SK-N-SH (cell line): Measurements from ENCODE around the gene CUX1. TPM values are rescaled to one million over a fixed set of nuclear protein-coding genes. Genes with fewer than 3 reads are reported as not detected.
A peak's percentile ranks its signal among the peaks of the same experiment; 100 is the strongest.

Experiments used
- CTCF ChIA-PET: fragments of 300-600, 350-600 bp; formaldehyde crosslinking; extraction: SDS; loops from one replicate; lab custom pipeline; 2021; lab: Yijun Ruan, JAX
- POLR2A ChIA-PET: fragments of 350-600 bp; sonication (Branson Sonifier 250); formaldehyde crosslinking; extraction: SDS; loops from one replicate; lab custom pipeline; 2020; ENCODE audit warnings: antibody characterized with exemption, inconsistent platforms; lab: Yijun Ruan, JAX
- DNase-seq: peaks from one replicate; pipeline ENCODE4 v3.0.0; 2012
- H2AFZ ChIP-seq: fragments of 200-600 bp; sonication (generic); 2 replicates; pipeline ENCODE4 v1.8.1; 2016; ENCODE audit warnings: antibody characterized with exemption, mild to moderate bottlenecking, low read depth
- H3F3A ChIP-seq: fragments of 200-600 bp; sonication (generic); replicated peaks from 2 replicates; pipeline ENCODE3; 2016; ENCODE audit warnings: antibody characterized with exemption, mild to moderate bottlenecking; ENCODE audit not compliant: insufficient read depth
- H3K27ac ChIP-seq, 2 experiments: fragments of 200-500 bp in 1 of 2; fragments of 200-600 bp in 1 of 2; sonication (Bioruptor generic) in 1 of 2; sonication (generic), shearing (Covaris generic) in 1 of 2; 2 replicates each; pipeline versions ENCODE4 v1.5.1 to v1.6.1; 2014 to 2016; ENCODE audit warnings: low read depth in 2 of 2, inconsistent platforms in 1 of 2, low read length in 1 of 2, mild to moderate bottlenecking in 1 of 2, mixed read lengths in 1 of 2
- H3K27me3 ChIP-seq: fragments of 200-600 bp; sonication (generic), shearing (Covaris generic); 2 replicates; pipeline ENCODE4 v1.6.1; 2016; ENCODE audit warnings: mixed run types; ENCODE audit not compliant: insufficient read depth
- H3K36me3 ChIP-seq, 2 experiments: fragments of 200-500 bp in 1 of 2; fragments of 200-600 bp in 1 of 2; sonication (Bioruptor generic) in 1 of 2; sonication (generic) in 1 of 2; replicated peaks in 1 of 2; 2 replicates each; pipeline versions ENCODE3 to v1.5.1; 2014 to 2016; ENCODE audit warnings: low read length in 1 of 2, mild to moderate bottlenecking in 1 of 2; ENCODE audit not compliant: insufficient read depth in 2 of 2, control insufficient read depth in 1 of 2
- H3K4me1 ChIP-seq, 2 experiments: fragments of 200-500 bp in 1 of 2; fragments of 200-600 bp in 1 of 2; sonication (Bioruptor generic) in 1 of 2; sonication (generic), shearing (Covaris generic) in 1 of 2; 2 replicates each; pipeline versions ENCODE4 v1.5.1 to v1.6.1; 2014 to 2016; ENCODE audit warnings: low read depth in 1 of 2, low read length in 1 of 2, mixed run types in 1 of 2; ENCODE audit not compliant: insufficient read depth in 2 of 2, control insufficient read depth in 1 of 2
- H3K4me2 ChIP-seq: fragments of 200-600 bp; sonication (generic), shearing (Covaris generic); 2 replicates; pipeline ENCODE4 v1.6.1; 2017; ENCODE audit warnings: mixed run types
- H3K4me3 ChIP-seq, 2 experiments: fragments of 200-500 bp in 1 of 2; fragments of 200-600 bp in 1 of 2; sonication (Bioruptor generic) in 1 of 2; sonication (generic), shearing (Covaris generic) in 1 of 2; 2 replicates each; pipeline versions ENCODE4 v1.5.1 to v1.8.1; 2014 to 2016; ENCODE audit warnings: low read depth in 2 of 2, inconsistent platforms in 1 of 2, low read length in 1 of 2, mild to moderate bottlenecking in 1 of 2, mixed read lengths in 1 of 2, moderate library complexity in 1 of 2
- H3K79me2 ChIP-seq: fragments of 200-600 bp; sonication (generic); 2 replicates; pipeline ENCODE4 v1.8.1; 2017; ENCODE audit warnings: mild to moderate bottlenecking; ENCODE audit not compliant: insufficient read depth
- H3K9ac ChIP-seq: fragments of 200-600 bp; sonication (generic); 2 replicates; pipeline ENCODE4 v1.6.1; 2017; ENCODE audit warnings: mixed run types
- H3K9me2 ChIP-seq: fragments of 200-600 bp; sonication (generic); 2 replicates; pipeline ENCODE4 v1.6.1; 2017; ENCODE audit warnings: mixed run types
- H3K9me3 ChIP-seq: fragments of 200-600 bp; sonication (generic); 2 replicates; pipeline ENCODE4 v1.6.1; 2017; ENCODE audit warnings: mixed run types, mild to moderate bottlenecking, moderate library complexity
- H4K20me1 ChIP-seq: fragments of 200-600 bp; sonication (generic); 2 replicates; pipeline ENCODE4 v1.6.1; 2017; ENCODE audit warnings: mild to moderate bottlenecking, mixed run types; ENCODE audit not compliant: insufficient read depth
- CHD2 ChIP-seq: fragments of 150-350 bp; IDR thresholded peaks from 2 replicates; pipeline ENCODE4 v1.6.1; 2018; ENCODE audit warnings: low read length; ENCODE audit not compliant: partially characterized antibody
- MXI1 ChIP-seq: IDR thresholded peaks from 2 replicates; pipeline ENCODE4 v1.6.1; 2012; ENCODE audit warnings: mild to moderate bottlenecking, low read depth, low read length, improper control_type of control experiment
- RAD21 ChIP-seq: IDR thresholded peaks from 2 replicates; pipeline ENCODE4 v1.6.1; 2012; ENCODE audit warnings: mild to moderate bottlenecking, low read length
- SMC3 ChIP-seq: IDR thresholded peaks from 2 replicates; pipeline ENCODE4 v1.6.1; 2012; ENCODE audit warnings: low read depth, low read length, improper control_type of control experiment
- WGBS: methylation state at CpG from one replicate; pipeline ENCODE4 v1.1.6; 2017; ENCODE audit warnings: low lambda C conversion rate; 5-methylcytosine and 5-hydroxymethylcytosine counted together
- polyA plus RNA-seq, 3 experiments: library from polyadenylated mRNA; depleted of rRNA; stranded (reverse); fragments of >200 nt; gene quantifications; 2 replicates each; pipeline ENCODE4 v1.2.3, GENCODE V29; 2012
- TF ChIP-seq, protein P1 (sequence below): IDR thresholded peaks from 2 replicates; pipeline ENCODE4 v1.4.0; 2012; ENCODE audit warnings: low read depth, borderline replicate concordance
- TF ChIP-seq, protein P2 (sequence below): fragments of 200-600 bp; sonication (generic); IDR thresholded peaks from 2 replicates; pipeline ENCODE4 v1.6.1; 2017; ENCODE audit warnings: antibody characterized with exemption, mild to moderate bottlenecking, moderate library complexity

The CUX1 gene
- polyA plus RNA-seq, 1 of the 3 experiments (the other 2 are of a cell fraction), result 68.6 TPM

DNA sequence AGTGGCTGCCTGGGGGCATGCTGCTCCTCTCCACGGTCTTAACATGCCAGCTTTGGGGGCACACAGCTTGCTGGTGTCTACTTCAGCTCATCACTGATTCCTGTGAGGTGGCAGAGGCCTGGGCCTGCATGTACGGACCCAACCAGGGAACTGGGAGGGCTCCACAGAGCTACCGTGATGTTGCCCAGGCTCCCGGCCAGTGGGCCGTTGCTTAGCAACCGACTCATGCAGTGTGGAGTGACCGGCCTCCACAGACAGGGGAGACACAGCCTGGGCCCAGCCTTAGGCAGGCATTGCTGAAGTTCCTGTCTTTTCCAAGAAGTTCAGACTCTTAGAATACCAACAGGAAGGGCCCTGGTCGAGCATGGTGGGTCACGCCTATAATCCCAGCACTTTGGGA lies 443.4 kb downstream of the CUX1 start:
- H3K9me3 ChIP-seq, result no peaks in the 10 kb centered on the region
- no peak overlapping the region for H2AFZ ChIP-seq
- H3K36me3 ChIP-seq, result no peaks in the 10 kb centered on the region
- peak overlapping the region in 1 of 2 experiments; percentile 72; a peak in 2 of 4 replicates for H3K27ac ChIP-seq
- CTCF ChIA-PET, result interaction anchor here (1.0 to 4.4 kb wide), 9 partner anchors 9 to 718 kb away, joined by 3 to 40 read pairs (median 5); no protein-coding TSS in a partner anchor
- no peak overlapping the region for H3K9ac ChIP-seq
- H3K79me2 ChIP-seq, result no peaks in the 10 kb centered on the region
- H3K4me1 ChIP-seq, result peaks cover 0 to 19% of the 10 kb centered on the region in 2 experiments; a peak in 1 of 4 replicates
- no peak overlapping the region for H3K4me2 ChIP-seq
- no peaks in the 10 kb centered on the region for H3F3A ChIP-seq
- DNase-seq, result peak; percentile 96
- H4K20me1 ChIP-seq, result no peaks in the 10 kb centered on the region
- no peak overlapping the region for H3K4me3 ChIP-seq
- 54% methylated on average over 8 of the region's 9 CpGs for WGBS
- no peaks in the 10 kb centered on the region for H3K27me3 ChIP-seq
- no peaks in the 10 kb centered on the region for H3K9me2 ChIP-seq
- POLR2A ChIA-PET, result interaction anchor here (1.3 kb wide), 1 partner anchor 9 kb away, joined by 5 read pairs; no protein-coding TSS in a partner anchor
- peak; percentile 0; the same call in 1 of the 2 replicates for TF ChIP-seq SMC3
- peak; percentile 61 for TF ChIP-seq MXI1
- no peak for TF ChIP-seq CHD2
- TF ChIP-seq RAD21, result peak; percentile 1; the same call in 1 of the 2 replicates

DNA sequence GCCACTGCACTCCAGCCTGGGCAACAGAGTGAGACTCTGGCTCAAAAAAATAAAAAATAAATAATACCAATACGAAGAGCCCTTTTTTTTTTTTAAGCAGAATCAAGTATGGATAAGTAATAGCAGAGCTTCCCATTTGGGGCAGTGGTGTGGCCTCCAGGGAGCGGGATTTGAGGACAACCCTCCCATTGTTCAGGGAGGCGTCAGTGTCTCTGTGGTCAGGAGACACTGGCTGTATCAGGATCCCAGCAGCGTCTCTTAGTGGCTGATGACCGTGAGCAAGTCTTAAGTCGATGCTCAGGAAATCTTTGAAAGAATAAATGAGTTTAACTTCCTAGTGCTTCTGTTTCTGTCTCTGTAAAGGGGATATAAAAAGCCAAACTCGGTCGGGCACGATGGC lies 444.0 kb downstream of the CUX1 start:
- H3K4me3 ChIP-seq, result no peak overlapping the region
- no peaks in the 10 kb centered on the region for H3F3A ChIP-seq
- WGBS, result 97% methylated on average over 9 of the region's 9 CpGs
- no peak overlapping the region for H2AFZ ChIP-seq
- H3K9me2 ChIP-seq, result no peaks in the 10 kb centered on the region
- POLR2A ChIA-PET, result interaction anchor here (1.3 kb wide), 1 partner anchor 9 kb away, joined by 5 read pairs; no protein-coding TSS in a partner anchor
- no peaks in the 10 kb centered on the region for H3K79me2 ChIP-seq
- CTCF ChIA-PET, result interaction anchor here (1.0 to 4.4 kb wide), 7 partner anchors 9 to 719 kb away, joined by 3 to 40 read pairs (median 7); no protein-coding TSS in a partner anchor
- peak overlapping the region in 1 of 2 experiments; percentile 36; a peak in 1 of 4 replicates for H3K27ac ChIP-seq
- H3K4me2 ChIP-seq, result no peak overlapping the region
- TF ChIP-seq, protein P1, sequence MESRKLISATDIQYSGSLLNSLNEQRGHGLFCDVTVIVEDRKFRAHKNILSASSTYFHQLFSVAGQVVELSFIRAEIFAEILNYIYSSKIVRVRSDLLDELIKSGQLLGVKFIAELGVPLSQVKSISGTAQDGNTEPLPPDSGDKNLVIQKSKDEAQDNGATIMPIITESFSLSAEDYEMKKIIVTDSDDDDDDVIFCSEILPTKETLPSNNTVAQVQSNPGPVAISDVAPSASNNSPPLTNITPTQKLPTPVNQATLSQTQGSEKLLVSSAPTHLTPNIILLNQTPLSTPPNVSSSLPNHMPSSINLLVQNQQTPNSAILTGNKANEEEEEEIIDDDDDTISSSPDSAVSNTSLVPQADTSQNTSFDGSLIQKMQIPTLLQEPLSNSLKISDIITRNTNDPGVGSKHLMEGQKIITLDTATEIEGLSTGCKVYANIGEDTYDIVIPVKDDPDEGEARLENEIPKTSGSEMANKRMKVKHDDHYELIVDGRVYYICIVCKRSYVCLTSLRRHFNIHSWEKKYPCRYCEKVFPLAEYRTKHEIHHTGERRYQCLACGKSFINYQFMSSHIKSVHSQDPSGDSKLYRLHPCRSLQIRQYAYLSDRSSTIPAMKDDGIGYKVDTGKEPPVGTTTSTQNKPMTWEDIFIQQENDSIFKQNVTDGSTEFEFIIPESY, result no peak
- TF ChIP-seq, protein P2, sequence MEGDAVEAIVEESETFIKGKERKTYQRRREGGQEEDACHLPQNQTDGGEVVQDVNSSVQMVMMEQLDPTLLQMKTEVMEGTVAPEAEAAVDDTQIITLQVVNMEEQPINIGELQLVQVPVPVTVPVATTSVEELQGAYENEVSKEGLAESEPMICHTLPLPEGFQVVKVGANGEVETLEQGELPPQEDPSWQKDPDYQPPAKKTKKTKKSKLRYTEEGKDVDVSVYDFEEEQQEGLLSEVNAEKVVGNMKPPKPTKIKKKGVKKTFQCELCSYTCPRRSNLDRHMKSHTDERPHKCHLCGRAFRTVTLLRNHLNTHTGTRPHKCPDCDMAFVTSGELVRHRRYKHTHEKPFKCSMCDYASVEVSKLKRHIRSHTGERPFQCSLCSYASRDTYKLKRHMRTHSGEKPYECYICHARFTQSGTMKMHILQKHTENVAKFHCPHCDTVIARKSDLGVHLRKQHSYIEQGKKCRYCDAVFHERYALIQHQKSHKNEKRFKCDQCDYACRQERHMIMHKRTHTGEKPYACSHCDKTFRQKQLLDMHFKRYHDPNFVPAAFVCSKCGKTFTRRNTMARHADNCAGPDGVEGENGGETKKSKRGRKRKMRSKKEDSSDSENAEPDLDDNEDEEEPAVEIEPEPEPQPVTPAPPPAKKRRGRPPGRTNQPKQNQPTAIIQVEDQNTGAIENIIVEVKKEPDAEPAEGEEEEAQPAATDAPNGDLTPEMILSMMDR, result no peak
- no peak for TF ChIP-seq CHD2
- TF ChIP-seq, all 33 proteins: peak for 0
- Histone ChIP-seq H3K36me3 (no peaks in the 10 kb centered on the region), H3K9ac (no peak overlapping the region), H3K27me3 (no peaks in the 10 kb centered on the region), H4K20me1 (no peaks in the 10 kb centered on the region), H3K4me1 (peaks cover 0 to 19% of the 10 kb centered on the region in 2 experiments; a peak in 1 of 4 replicates), H3K9me3 (no peaks in the 10 kb centered on the region)
- DNase-seq, result no peak
